Prostate gland (tissue), 2 donors: ENCODE data around the gene SCFD1. TPM values are rescaled to one million over a fixed set of nuclear protein-coding genes. Genes with fewer than 3 reads are reported as not detected.

Source experiments
- DNase-seq: peaks from one replicate; pipeline ENCODE4 v3.0.0-alpha.2; 2019; ENCODE audit warnings: low spot score
- H3K27ac ChIP-seq, 2 donors: fragments of 200-600 bp; sonication (generic); 2 replicates each; pipeline ENCODE4 v1.5.1; 2017 to 2019
- H3K27me3 ChIP-seq: fragments of 200-600 bp; sonication (generic); replicated peaks from 2 replicates; pipeline ENCODE4 v1.5.1; 2019; ENCODE audit not compliant: insufficient read depth
- H3K36me3 ChIP-seq, 2 donors: fragments of 200-600 bp; sonication (generic); 1 replicate in 1 of 2; 2 replicates in 1 of 2; pipeline versions ENCODE4 v1.5.1 to v1.8.1; 2017 to 2019
- H3K4me1 ChIP-seq: fragments of 200-600 bp; sonication (generic); replicated peaks from 2 replicates; pipeline ENCODE4 v1.5.1; 2019
- H3K4me3 ChIP-seq, 2 donors: fragments of 200-600 bp; sonication (generic); 2 replicates each; pipeline ENCODE4 v1.5.1; 2017 to 2019
- H3K9me3 ChIP-seq: fragments of 200-600 bp; sonication (generic); 2 replicates; pipeline ENCODE4 v1.5.1; 2017
- POLR2A ChIP-seq: fragments of 450-650 bp; IDR thresholded peaks from one replicate; pipeline ENCODE4 v1.6.1; 2016; ENCODE audit warnings: antibody characterized with exemption, mild to moderate bottlenecking
- POLR2AphosphoS5 ChIP-seq: sonication (generic); formaldehyde crosslinking; IDR thresholded peaks from one replicate; pipeline ENCODE4 v1.6.1; 2017; ENCODE audit warnings: antibody characterized with exemption
- WGBS: methylation state at CpG from one replicate; pipeline ENCODE4 v1.1.5; 2018; 5-methylcytosine and 5-hydroxymethylcytosine counted together
- intact Hi-C: fragments of 100-400 bp; cut with DNase I; formaldehyde crosslinking; loops from one replicate; pipeline ENCODE4 v1.14.2; 2022
- total RNA-seq, 2 donors: library from RNA; depleted of rRNA; stranded (reverse); fragments of >200 nt; gene quantifications; one replicate each; pipeline ENCODE4 v1.1.0, GENCODE V29; 2016
- TF ChIP-seq, protein P1 (sequence below), 4 experiments: fragments of 200-600 bp in 2 of 4; fragments of 450-650 bp in 2 of 4; sonication (generic) in 2 of 4; IDR thresholded peaks; 1 replicate in 3 of 4; 2 replicates in 1 of 4; pipeline ENCODE4 v1.5.1; 2016 to 2019; ENCODE audit warnings: antibody characterized with exemption in 4 of 4, mild to moderate bottlenecking in 2 of 4, moderate library complexity in 2 of 4

Gene SCFD1
- total RNA-seq, 2 donors from 2014 or later, result 43.4 to 49.6 TPM

DNA sequence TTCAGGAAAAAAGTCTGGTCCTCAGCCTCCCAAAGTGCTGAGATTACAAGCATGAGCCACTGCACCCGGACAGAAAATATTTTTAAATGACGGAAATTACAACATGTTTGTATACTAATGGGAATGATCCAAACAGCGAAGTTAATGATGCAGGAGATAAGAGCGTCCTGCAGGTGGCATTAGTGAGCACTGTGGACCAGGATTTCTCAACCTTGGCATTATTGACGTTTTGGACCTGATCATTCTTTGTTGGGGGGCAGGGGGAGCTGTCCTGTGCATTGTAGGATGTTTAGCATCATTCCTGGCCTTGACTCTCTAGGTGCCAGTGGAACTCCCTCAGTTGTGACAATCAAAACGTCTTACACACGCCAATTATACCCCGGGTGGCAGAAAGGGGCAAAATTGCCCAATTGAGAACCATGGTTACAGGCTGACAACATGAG is 34.1 kb downstream of the SCFD1 start:
- Histone ChIP-seq H3K36me3 (no peaks in the 10 kb centered on the region), H3K4me3 (no peak overlapping the region), H3K9me3 (no peaks in the 10 kb centered on the region), H3K4me1 (no peaks in the 10 kb centered on the region), H3K27ac (no peak overlapping the region), H3K27me3 (no peaks in the 10 kb centered on the region)
- no peak for TF ChIP-seq POLR2A
- TF ChIP-seq POLR2AphosphoS5, result no peak
- TF ChIP-seq, protein P1, sequence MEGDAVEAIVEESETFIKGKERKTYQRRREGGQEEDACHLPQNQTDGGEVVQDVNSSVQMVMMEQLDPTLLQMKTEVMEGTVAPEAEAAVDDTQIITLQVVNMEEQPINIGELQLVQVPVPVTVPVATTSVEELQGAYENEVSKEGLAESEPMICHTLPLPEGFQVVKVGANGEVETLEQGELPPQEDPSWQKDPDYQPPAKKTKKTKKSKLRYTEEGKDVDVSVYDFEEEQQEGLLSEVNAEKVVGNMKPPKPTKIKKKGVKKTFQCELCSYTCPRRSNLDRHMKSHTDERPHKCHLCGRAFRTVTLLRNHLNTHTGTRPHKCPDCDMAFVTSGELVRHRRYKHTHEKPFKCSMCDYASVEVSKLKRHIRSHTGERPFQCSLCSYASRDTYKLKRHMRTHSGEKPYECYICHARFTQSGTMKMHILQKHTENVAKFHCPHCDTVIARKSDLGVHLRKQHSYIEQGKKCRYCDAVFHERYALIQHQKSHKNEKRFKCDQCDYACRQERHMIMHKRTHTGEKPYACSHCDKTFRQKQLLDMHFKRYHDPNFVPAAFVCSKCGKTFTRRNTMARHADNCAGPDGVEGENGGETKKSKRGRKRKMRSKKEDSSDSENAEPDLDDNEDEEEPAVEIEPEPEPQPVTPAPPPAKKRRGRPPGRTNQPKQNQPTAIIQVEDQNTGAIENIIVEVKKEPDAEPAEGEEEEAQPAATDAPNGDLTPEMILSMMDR (IDR thresholded peaks at IDR 0.05), result peak; percentile 21 to 59 (median 56)
- 42% methylated on average over 8 of the region's 8 CpGs for WGBS
- DNase-seq, result peak; percentile 7
- intact Hi-C loops, result loop anchor here (5.0 to 10.0 kb wide), 3 partner anchors 251 to 699 kb away; no protein-coding TSS in a partner anchor

DNA sequence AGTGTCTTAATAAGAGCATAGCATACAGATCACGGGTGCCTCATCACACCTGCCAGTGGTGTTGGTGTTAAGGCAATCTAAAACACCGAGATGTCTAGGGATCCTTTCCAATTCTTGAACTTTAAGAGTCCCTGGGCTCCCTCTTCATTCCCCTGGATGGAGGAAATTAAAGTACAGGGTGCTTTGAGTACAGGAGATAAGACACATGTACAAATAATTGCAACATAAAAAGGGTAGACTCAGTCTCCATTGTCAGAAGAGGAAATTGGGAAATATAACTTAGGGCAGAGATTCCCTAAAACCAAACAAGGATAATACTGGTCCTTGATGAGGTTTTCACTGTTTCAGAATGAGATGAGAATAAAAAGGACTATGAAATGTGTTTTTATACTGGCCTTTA is 34.9 kb downstream of the SCFD1 start:
- DNase-seq, result no peak
- 56% methylated on average over 2 of the region's 2 CpGs for WGBS
- TF ChIP-seq POLR2A (no peak), POLR2AphosphoS5 (no peak)
- TF ChIP-seq, protein P1 (IDR thresholded peaks at IDR 0.05), result no peak
- no peak overlapping the region for H3K27ac ChIP-seq
- no peaks in the 10 kb centered on the region for H3K4me1 ChIP-seq
- no peaks in the 10 kb centered on the region for H3K36me3 ChIP-seq
- H3K27me3 ChIP-seq, result no peaks in the 10 kb centered on the region
- intact Hi-C loops, result loop anchor here (5.0 to 10.0 kb wide), 3 partner anchors 250 to 698 kb away; no protein-coding TSS in a partner anchor
- H3K4me3 ChIP-seq, result no peak overlapping the region
- no peaks in the 10 kb centered on the region for H3K9me3 ChIP-seq

DNA sequence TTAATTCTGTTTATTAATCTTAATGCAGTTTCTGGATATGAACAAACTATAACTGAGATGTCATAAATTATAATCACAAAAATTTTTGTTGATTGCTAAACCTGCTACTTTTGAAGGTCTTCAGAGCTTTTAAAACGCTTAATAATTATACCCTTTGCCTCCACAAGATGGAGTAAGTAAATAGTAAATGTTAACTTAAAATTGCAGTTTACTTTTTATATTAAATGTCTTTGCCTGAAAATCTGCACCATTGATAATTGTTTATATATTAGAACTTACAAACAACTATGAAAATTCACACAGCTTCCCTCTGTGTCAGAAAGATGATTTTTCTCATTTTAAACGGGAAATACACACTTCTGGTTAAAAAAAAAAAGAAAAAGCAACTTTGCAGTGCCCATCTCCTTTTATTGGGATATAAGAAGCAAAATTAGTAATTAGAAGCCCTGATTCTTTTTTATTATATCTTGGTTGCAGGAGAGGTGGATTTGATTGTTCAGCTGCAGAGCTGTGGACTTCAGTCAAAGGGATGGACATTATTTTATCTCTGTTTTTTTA is 35.6 kb downstream of the SCFD1 start:
- intact Hi-C loops, result loop anchor here (5.0 to 10.0 kb wide), 3 partner anchors 250 to 697 kb away; no protein-coding TSS in a partner anchor
- no peaks in the 10 kb centered on the region for H3K9me3 ChIP-seq
- no peaks in the 10 kb centered on the region for H3K4me1 ChIP-seq
- H3K27ac ChIP-seq, result no peak overlapping the region
- H3K27me3 ChIP-seq, result no peaks in the 10 kb centered on the region
- no peak overlapping the region for H3K4me3 ChIP-seq
- TF ChIP-seq POLR2AphosphoS5, result no peak
- TF ChIP-seq, protein P1 (IDR thresholded peaks at IDR 0.05), result peak in 2 of 4 experiments; percentile 42 to 43
- WGBS, result 48% methylated on average over 2 of the region's 2 CpGs
- no peaks in the 10 kb centered on the region for H3K36me3 ChIP-seq
- no peak for DNase-seq

DNA sequence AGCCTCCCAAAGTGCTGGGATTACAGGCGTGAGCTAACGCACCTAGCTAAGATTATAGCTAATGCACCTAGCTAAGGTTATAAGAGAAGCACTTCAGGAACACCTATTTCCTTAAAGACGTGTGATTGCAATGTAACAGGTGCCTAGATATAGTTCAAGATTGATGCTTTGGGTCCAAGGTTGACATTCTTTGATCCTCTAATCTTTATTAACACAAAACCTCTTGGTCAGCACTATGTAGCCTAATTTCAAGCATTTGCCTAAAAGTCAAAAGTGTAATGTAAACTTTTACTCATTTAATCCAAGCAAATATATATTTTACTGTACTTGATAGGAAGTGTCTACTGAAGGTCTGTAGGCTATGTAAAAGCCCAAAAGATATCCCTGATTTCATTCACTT is 36.5 kb downstream of the SCFD1 start:
- Histone ChIP-seq H3K27me3 (no peaks in the 10 kb centered on the region), H3K36me3 (no peaks in the 10 kb centered on the region), H3K4me3 (no peak overlapping the region), H3K4me1 (no peaks in the 10 kb centered on the region), H3K27ac (no peak overlapping the region), H3K9me3 (no peaks in the 10 kb centered on the region)
- 98% methylated on average over 3 of the region's 3 CpGs for WGBS
- DNase-seq, result no peak
- TF ChIP-seq, protein P1 (IDR thresholded peaks at IDR 0.05), result no peak
- TF ChIP-seq POLR2A (no peak), POLR2AphosphoS5 (no peak)
- intact Hi-C loops, result loop anchor here (5.0 to 10.0 kb wide), 3 partner anchors 249 to 696 kb away; no protein-coding TSS in a partner anchor

DNA sequence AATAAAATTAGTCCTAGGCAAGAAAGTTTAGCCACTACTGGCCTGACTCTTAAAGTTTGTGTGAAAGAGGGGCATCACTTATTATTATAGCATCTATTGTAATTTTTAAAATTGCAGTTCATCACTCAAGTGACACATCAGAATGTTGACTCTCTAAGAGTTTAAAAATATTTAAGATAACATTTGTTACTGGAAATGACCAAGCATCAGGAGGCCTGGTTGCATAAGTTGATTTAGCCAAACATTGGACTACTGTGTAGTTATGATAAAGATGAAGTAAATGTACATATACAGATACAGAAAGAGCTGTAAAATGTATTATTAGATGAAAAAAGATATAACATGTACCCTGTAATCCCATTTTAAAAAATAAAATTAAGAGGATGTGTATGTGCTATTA is 47.5 kb downstream of the SCFD1 start:
- TF ChIP-seq, protein P1 (IDR thresholded peaks at IDR 0.05), result no peak
- TF ChIP-seq POLR2A (no peak), POLR2AphosphoS5 (no peak)
- no peak for DNase-seq
- H3K4me1 ChIP-seq, result no peaks in the 10 kb centered on the region
- intact Hi-C loops, result no loop called here
- H3K36me3 ChIP-seq, result no peaks in the 10 kb centered on the region
- no peak overlapping the region for H3K27ac ChIP-seq
- H3K9me3 ChIP-seq, result no peaks in the 10 kb centered on the region
- no peak overlapping the region for H3K4me3 ChIP-seq
- no peaks in the 10 kb centered on the region for H3K27me3 ChIP-seq
